Fibroblast of pulmonary artery (primary cell): ENCODE measurements around the gene FBXL16.

Experiments
- DNase-seq: peaks from one replicate; pipeline ENCODE4 v3.0.0-alpha.2; 2010; ENCODE audit warnings: low read depth
- H3K4me3 ChIP-seq: replicated peaks from 2 replicates; pipeline ENCODE4 v1.5.1; 2011; ENCODE audit warnings: low read depth, mild to moderate bottlenecking, control low read depth, low read length, moderate library complexity
- TF ChIP-seq, protein P1 (sequence below): IDR thresholded peaks from 2 replicates; pipeline ENCODE4 v1.5.1; 2011; ENCODE audit warnings: mild to moderate bottlenecking, control low read depth, low read length, inconsistent platforms; ENCODE audit errors: missing control alignments

The FBXL16 gene

GRCh38 chr16:724188-725040 is 18.8 kb upstream of the FBXL16 start:
- H3K4me3 ChIP-seq, result no peak overlapping the region
- TF ChIP-seq, protein P1, sequence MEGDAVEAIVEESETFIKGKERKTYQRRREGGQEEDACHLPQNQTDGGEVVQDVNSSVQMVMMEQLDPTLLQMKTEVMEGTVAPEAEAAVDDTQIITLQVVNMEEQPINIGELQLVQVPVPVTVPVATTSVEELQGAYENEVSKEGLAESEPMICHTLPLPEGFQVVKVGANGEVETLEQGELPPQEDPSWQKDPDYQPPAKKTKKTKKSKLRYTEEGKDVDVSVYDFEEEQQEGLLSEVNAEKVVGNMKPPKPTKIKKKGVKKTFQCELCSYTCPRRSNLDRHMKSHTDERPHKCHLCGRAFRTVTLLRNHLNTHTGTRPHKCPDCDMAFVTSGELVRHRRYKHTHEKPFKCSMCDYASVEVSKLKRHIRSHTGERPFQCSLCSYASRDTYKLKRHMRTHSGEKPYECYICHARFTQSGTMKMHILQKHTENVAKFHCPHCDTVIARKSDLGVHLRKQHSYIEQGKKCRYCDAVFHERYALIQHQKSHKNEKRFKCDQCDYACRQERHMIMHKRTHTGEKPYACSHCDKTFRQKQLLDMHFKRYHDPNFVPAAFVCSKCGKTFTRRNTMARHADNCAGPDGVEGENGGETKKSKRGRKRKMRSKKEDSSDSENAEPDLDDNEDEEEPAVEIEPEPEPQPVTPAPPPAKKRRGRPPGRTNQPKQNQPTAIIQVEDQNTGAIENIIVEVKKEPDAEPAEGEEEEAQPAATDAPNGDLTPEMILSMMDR, result no peak
- DNase-seq, result no peak

GRCh38 chr16:723695-724094 is 18.1 kb upstream of the FBXL16 start:
- no peak overlapping the region for H3K4me3 ChIP-seq
- DNase-seq, result no peak
- TF ChIP-seq, protein P1, result no peak

GRCh38 chr16:722835-723633 is 17.4 kb upstream of the FBXL16 start:
- TF ChIP-seq, protein P1, result no peak
- no peak overlapping the region for H3K4me3 ChIP-seq
- no peak for DNase-seq

- TF ChIP-seq, protein P1, result no peak
- DNase-seq, result no peak
- H3K4me3 ChIP-seq, result peak overlapping the region; percentile 70
Measured at GRCh38 chr16:721765-722540, 16.4 kb upstream of the FBXL16 start.

- H3K4me3 ChIP-seq, result peak within 1 kb of the TSS; percentile 70
- TF ChIP-seq, protein P1, result no peak
- peak; percentile 71 for DNase-seq
Measured at GRCh38 chr16:720990-721764, 15.6 kb upstream of the FBXL16 start, which contains the start of gene ANTKMT. TSS of gene ANTKMT (plus strand) at chr16:721146. CDS start at chr16:721275, 129 bp downstream.

- TF ChIP-seq, protein P1, result peak; percentile 18
- H3K4me3 ChIP-seq, result peak overlapping the region; percentile 70
- peak; percentile 67 for DNase-seq
Measured at GRCh38 chr16:720447-720989, 14.9 kb upstream of the FBXL16 start.
